Common myeloid progenitor, CD34-positive (primary cell): ENCODE results near the gene PCDH18.

Experiments used
- CTCF ChIA-PET: fragments of 350-600 bp; sonication (Branson Sonifier 250); formaldehyde crosslinking; loops from one replicate; lab custom pipeline; 2021; ENCODE audit warnings: antibody characterized with exemption; lab: Charles Lee
- POLR2A ChIA-PET: fragments of 350-600 bp; sonication (Branson Sonifier 250); formaldehyde crosslinking; loops from one replicate; lab custom pipeline; 2021; ENCODE audit warnings: antibody characterized with exemption; lab: Charles Lee
- DNase-seq, 3 donors: peaks; one replicate each; pipeline versions ENCODE4 v3.0.0 to v3.0.0-alpha.2; 2013
- H3K27ac ChIP-seq, 2 experiments: 1 replicate in 1 of 2; 2 replicates in 1 of 2; pipeline ENCODE4 v1.7.0; 2013; ENCODE audit warnings: inconsistent platforms in 2 of 2, low read length in 2 of 2, mild to moderate bottlenecking in 2 of 2, low read depth in 1 of 2, moderate library complexity in 1 of 2; ENCODE audit not compliant: severe bottlenecking in 2 of 2, insufficient read depth in 1 of 2, poor library complexity in 1 of 2
- H3K27me3 ChIP-seq, 5 experiments: replicated peaks in 2 of 5; 1 replicate in 3 of 5; 2 replicates in 2 of 5; pipeline versions ENCODE4 v1.6.1 to v1.7.0; 2013; ENCODE audit warnings: low read length in 4 of 5, mild to moderate bottlenecking in 2 of 5, moderate library complexity in 2 of 5, inconsistent platforms in 1 of 5; ENCODE audit not compliant: insufficient read depth in 5 of 5, control insufficient read depth in 4 of 5
- H3K36me3 ChIP-seq, 4 experiments: 1 replicate in 2 of 4; 2 replicates in 2 of 4; pipeline versions ENCODE4 v1.6.1 to v1.7.0; 2013; ENCODE audit warnings: low read length in 3 of 4, control low read depth in 1 of 4, mild to moderate bottlenecking in 1 of 4; ENCODE audit not compliant: control insufficient read depth in 4 of 4, insufficient read depth in 4 of 4
- H3K4me1 ChIP-seq, 4 experiments: 1 replicate in 3 of 4; 2 replicates in 1 of 4; pipeline versions ENCODE4 v1.6.1 to v1.7.1; 2013; ENCODE audit warnings: low read length in 3 of 4, mild to moderate bottlenecking in 3 of 4, control low read depth in 1 of 4, inconsistent platforms in 1 of 4, moderate library complexity in 1 of 4; ENCODE audit not compliant: control insufficient read depth in 4 of 4, insufficient read depth in 4 of 4; ENCODE audit errors: control extremely low read depth in 1 of 4
- H3K4me3 ChIP-seq, 7 experiments: 1 replicate in 4 of 7; 2 replicates in 3 of 7; pipeline versions ENCODE4 v1.5.1 to v1.7.0; 2013; ENCODE audit warnings: mild to moderate bottlenecking in 7 of 7, low read length in 6 of 7, moderate library complexity in 6 of 7, inconsistent platforms in 2 of 7, low read depth in 2 of 7, control low read depth in 1 of 7; ENCODE audit not compliant: insufficient read depth in 4 of 7, control insufficient read depth in 1 of 7; ENCODE audit errors: extremely low read depth in 1 of 7
- H3K9me3 ChIP-seq, 5 experiments: 1 replicate in 4 of 5; 2 replicates in 1 of 5; pipeline versions ENCODE4 v1.6.1 to v1.7.1; 2013; ENCODE audit warnings: low read length in 4 of 5, mild to moderate bottlenecking in 2 of 5, inconsistent platforms in 1 of 5, low read depth in 1 of 5, moderate library complexity in 1 of 5; ENCODE audit not compliant: control insufficient read depth in 4 of 5, insufficient read depth in 2 of 5; ENCODE audit errors: control extremely low read depth in 1 of 5
- WGBS: methylation state at CpG from one replicate; pipeline ENCODE4 v1.1.5; 2013; ENCODE audit not compliant: insufficient coverage; 5-methylcytosine and 5-hydroxymethylcytosine counted together

The PCDH18 gene

GRCh38 chr4:137471461-137471860 is 60.8 kb downstream of the PCDH18 start:
- no peaks in the 10 kb centered on the region for H3K36me3 ChIP-seq
- POLR2A ChIA-PET = no interaction called here
- WGBS = no CpG with 5 or more reads among the region's 1 CpG
- H3K9me3 ChIP-seq = peaks cover 0 to 2% (median 0%) of the 10 kb centered on the region in 5 experiments
- no peak for DNase-seq
- H3K27ac ChIP-seq = no peak overlapping the region
- no peaks in the 10 kb centered on the region for H3K4me1 ChIP-seq
- CTCF ChIA-PET = no interaction called here
- H3K4me3 ChIP-seq = no peak overlapping the region
- no peaks in the 10 kb centered on the region for H3K27me3 ChIP-seq

DNA sequence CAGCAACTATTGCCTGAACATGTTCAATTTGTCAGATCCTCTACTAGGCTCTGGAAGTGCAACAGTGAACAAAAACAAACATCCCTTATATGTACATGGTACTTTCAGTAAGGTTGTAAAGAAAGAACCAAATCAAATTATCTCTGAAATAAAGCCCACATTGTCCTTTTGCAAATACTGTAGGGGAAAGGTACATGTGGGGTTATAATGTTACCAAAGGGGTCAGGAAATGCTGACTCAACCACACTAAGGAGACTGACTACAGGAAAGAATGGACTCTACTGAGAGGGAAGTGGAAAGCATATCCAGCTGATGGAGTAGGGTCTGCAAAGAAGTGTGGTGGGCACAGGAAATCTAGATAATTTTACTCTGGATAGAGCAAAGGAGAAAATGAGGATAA is 61.5 kb downstream of the PCDH18 start:
- no peak overlapping the region for H3K4me3 ChIP-seq
- no peaks in the 10 kb centered on the region for H3K36me3 ChIP-seq
- H3K27ac ChIP-seq = no peak overlapping the region
- no peaks in the 10 kb centered on the region for H3K27me3 ChIP-seq
- ChIA-PET POLR2A (no interaction called here), CTCF (no interaction called here)
- peaks cover 0 to 2% (median 0%) of the 10 kb centered on the region in 5 experiments for H3K9me3 ChIP-seq
- H3K4me1 ChIP-seq = no peaks in the 10 kb centered on the region
- DNase-seq = no peak
